Measurements from ENCODE around the gene PLEKHA6.

The PLEKHA6 gene

DNA sequence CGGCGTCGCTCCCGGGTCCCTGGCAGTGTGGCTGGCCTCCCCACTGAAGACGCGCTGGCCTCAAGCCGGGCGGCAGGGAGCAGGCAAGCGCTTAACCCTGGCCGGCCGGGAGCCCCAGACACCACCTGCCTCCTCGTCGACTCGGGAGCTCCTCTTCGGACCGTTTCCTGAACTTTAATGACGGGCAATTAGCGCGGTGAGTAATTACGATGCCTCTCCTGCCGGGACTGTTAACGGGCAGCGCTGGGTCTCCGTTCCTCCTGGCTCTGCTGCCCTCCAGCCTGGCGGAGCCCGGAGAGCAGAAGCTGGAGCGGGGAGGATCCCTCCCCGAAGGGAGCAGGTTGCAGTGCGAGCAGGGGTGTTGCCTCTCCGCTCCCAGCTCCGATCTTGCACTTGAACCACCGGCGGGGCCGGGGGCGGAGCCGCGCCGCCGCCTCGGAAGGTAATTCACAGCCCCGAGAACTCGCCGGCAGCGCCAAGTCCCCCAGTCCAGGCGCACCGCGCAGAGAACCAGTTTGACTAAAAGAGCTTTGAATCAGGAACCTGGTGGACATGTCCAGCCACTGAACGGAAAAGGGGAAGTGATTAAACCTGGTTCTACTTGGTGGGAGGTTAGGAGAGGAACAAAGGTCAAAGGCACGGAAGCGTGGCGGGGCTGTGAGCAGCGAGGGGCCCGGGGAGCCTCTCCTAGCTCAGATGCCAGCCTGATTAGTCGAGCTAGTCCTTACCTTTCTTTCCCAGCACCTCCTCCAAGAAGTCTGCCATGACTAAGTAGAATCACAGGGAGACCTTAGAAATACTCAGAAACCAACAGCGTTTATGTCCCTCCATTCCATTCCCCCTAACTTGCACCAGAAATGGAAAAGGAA lies 18.3 kb upstream of the PLEKHA6 start:
- peak; percentile 71 for DNase-seq

DNA sequence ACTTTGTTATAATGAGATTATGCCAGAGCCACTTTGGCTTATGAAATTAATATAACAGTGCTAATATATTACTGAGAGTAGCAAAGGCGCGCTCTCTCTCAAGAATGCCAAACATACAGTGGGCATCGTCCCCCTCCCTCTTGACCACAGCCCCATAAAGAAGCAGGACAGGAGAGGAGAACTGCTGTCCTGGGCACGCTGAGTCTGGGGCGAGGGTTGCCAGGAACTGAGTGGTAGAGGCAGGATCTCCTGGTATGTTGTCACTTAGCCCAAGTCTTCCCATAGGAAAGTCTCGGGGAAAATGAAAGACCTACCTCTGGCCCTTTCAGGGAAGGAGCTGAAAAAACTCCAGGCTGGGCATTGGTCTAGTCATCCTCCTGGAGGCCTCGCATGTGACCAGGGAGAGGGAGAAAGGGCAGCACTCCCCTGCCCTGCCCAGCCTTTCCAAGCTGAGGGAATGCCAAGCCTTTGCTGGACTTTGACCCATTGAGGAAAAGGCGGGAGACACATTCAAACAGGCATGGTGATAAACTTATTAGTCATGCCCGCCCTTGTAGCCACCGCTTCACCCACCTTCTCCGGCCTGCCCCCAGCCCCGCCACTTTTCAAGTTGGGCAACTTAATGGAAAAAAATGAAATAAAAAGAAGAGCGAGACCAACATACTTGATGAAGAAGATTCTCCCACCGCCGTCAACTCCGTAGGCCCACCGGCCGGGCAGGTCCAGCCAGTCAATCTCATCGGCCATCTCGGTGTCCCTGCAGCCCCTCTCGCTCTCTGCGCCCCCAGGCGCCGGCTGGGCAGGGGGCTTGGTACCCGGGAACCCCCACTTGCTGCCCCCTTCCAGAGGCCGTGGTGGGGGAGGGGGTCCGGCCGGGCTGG lies 17.4 kb upstream of the PLEKHA6 start:
- DNase-seq, result no peak

DNA sequence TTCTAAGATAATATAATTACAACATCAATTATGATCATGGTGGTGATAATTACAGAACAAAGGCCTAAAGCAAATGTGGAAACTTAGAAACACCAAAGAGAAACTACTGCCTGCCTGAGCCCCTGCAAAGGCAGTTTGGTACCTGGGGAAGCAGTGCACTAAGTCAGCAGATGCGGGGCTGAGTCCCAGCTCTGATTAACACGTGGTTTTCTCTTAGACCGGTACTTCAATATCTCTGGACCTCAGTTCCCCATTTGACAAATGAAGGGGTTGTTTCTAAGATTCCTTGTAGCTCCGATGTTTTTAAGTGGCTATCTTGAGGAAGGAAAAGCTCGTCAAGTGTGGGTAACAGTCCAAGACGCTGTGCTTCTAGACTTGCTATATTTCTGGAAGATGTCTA lies 16.7 kb upstream of the PLEKHA6 start:
- DNase-seq, result peak; percentile 21

DNA sequence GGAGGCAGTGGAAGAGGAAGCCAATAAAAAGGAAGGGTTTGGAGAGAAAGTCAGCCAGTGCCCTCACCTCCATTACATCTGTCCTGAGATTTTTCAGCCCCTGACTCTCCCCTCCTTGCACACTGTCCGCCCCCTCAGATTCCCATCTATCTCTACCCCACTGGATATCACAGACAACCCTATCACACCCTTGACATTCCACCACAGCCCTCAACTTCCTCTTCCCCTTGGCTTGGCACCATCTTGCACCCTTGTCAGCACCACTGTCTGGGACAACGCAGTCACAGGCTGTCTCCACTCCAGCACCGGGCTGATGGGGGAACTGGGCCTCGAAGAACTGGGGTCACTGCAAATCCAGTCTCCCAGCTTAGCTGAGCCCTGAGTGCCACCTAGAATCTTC lies 14.2 kb upstream of the PLEKHA6 start:
- peak; percentile 63 for DNase-seq

DNA sequence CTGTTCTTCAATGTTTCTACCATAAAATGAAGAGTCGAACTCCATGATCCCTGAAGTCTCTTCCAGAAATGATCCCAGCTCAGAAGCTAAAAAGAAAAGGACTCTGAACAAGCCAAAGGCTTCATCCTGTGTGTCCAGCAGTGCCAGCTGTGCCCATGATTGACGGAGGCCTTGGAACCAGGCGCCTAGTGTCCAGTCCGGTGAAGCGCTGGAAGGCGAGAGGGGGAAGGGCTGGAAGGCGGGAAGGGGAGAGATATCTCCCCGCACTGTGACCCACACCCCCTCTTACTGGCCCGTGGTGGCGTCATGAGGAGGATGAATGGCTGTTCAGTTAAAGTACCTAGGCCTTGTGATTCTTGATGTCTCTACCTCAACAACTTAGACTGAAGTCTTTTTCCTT lies 10.4 kb upstream of the PLEKHA6 start:
- no peak for DNase-seq

DNA sequence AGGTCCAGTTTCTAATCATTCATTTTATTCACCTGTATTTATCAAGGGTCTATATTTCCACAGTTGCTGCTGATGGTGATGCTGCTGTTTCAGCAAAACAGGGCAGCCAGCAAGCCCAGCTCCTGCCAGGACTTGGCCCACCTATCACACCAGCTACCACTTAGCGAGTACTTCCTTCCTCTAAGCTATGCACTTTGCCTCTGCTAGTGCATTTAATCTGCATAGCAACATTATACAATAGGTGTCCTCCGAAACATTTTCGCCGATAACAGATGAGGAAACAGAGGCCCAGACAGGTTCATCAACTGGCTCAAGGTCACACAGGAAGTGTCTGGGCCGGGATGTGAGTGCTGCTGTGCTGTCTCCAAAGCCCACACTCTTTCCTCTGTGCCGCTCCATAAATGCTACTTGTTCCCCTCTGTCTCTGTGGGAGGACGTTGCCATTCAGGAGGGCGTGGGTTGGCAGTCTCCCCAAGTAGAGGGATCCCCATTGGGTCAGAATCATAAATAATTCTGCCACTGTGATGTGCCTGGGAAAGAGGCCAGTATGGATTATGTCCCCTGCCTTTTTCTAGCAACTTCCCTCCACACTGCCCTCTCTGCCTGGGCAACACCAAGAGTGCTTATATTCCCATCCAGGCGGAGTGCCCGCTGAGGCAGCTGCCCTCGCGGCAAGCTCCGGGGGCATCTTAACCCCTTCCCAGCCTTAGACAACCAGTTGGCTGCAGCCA lies 9.4 kb upstream of the PLEKHA6 start:
- DNase-seq, result no peak

DNA sequence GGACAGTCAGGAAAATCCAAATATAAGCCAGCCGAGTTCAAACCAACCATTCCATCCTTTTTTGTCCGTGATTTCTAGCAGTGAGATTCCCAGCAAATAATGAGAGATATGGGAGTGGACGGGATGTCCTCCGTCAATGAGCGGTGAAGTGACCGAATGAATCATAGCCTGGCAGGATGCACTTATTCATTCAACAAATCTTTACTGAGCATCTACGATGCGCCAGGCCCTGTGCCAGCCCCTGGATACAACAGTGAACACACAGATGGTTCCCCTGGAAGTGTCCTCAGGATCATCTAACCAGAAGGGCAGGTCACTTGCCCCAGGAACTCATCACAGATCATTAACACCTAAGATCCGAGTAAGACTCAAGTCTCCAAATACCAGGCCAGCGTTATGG lies 8.2 kb upstream of the PLEKHA6 start:
- DNase-seq, result no peak

DNA sequence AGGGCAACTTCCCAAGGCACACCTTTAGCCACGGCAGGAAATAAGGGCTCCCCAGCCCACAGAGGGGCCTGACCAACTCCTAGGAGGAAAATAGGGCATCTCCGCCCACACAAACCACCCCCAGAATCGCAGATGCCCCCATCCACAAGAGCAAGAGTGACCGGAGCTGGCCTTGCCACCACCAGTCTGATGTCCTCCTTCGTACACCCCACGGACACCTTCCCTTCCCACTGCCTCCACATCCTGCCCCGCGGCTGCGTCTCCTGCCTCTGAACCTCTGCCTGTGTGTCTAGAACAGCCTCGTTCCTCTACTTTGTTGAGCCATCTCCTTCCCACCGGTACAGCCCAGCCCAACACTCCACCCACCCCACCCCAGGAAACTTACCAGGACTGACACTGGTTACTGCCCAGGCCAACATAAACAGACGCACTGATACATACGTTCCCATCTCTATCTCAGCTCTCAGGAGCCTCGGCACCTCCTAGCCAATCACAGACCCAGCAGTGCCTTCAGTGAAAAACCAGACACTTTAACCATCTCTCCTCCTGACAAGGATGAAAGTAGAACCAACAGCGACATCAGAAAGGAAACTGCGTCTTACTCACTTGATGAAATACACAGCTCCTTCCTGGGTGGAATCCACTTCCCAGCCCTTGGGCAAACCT lies 7.6 kb upstream of the PLEKHA6 start:
- DNase-seq, result no peak

DNA sequence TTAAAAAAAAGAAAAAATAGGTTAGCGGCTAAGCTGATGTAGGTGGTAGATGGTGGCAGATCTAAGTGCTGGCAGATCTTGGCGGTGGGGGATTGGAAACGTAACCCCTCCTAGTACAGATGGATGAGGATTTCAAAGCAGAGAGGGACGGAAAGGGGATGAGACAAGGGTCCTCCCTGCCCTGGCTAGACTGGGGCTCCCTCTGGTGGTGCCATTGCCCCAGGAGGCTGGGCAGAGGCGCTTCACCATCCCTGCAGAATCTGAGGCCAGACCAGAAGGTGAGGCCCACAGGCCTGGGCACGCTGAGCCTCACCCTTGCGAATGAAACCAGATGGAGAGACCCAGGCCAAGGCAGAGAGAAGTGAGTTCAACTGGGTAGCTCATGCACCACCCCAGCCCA lies 7.0 kb upstream of the PLEKHA6 start:
- peak; percentile 46 for DNase-seq

DNA sequence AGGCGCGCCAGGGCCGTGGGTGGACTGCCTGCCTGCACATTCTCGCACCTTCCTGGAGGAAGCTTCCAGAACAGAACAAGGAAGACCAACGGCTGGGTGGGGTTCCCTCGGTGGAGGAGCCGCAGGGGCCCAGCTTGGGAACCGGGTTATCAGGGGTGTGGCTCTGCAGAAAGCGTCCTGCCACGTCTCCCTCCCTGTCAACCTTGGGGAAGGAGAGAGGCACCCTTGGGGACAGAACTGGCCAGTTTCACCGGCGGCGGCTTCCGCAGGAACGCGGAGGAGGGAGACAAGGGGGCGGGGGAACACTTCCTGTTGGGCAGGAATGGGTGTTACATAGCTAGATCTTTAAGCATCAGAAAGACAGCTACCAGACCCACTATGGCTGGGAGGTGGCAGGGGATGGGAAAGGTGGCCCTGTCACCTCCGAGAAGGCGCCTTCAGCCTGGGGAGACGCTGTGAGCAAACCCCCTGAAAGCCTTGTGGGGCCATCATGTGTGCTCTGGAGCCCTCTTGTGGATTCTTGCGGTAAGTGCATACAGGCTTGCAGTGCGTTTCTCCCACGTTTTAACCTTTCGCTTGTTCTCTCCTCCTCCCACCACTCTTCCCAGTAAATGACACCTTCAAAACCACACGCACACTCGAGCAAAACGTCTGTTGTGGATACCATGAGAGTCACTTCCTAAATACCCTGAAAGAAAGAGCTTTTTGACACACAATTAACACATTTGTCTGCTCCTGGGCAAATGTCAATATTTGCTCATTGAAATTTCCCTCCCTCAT lies 3.8 kb upstream of the PLEKHA6 start:
- DNase-seq, result peak; percentile 89

DNA sequence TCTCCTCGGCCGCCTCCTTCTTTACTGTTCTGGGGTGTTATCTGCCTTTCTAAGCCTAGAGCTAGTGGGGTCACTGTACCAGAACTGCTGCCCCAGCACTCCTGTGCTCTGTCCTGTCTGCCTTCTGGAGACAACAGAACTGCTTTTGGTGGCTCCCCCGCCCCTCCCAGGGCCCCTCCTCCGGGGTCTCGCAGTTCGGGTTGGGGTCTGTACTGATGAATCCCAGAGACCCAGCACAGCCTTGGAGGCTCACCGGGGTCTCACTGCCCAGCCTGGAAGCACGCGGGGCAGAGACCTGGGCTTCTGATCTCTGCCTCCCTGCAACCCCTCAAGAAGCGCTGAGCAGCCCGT lies 3.2 kb upstream of the PLEKHA6 start:
- no peak for DNase-seq

DNA sequence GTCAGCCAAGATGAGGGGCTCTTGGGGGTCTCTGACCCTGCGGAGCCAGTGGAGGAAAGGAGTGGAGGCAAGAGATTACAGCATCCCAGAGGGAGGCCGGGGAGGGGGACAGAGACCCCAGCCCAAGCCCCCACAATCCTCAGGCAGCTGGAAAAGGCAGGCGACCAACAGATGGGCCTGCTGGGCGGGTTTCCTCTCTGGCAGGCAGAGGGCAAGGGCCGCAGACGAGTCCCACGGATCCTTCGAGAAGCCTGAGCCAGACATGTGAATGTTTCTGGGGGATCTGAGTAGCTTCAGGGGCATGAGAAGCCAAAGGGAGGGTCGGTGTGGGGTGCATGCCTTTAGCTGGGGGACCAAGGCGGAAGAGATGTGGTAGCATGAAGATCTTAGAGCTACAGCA lies 2.1 kb upstream of the PLEKHA6 start:
- DNase-seq, result no peak

DNA sequence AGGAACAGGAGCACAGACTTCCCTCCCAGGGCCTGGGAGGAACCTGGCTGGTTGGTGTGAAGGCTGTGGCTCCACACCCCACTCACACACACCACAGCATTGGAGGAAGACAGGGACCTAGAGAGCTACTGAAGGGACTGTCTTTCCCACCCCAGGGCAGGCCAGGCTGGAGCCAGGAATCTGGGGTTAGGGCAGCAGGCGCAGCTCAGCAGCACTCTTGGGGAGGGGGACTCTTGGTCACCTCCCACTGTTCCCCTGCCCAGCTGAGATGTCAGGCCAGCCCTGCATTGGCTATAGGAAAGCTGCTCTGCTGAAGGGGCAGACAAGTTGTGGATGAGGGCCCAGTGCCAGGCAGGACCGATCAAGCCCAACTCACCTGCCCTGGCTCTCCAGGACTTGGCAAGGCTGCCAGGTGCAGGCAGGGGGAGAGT lies 1.6 kb upstream of the PLEKHA6 start:
- no peak for DNase-seq

DNA sequence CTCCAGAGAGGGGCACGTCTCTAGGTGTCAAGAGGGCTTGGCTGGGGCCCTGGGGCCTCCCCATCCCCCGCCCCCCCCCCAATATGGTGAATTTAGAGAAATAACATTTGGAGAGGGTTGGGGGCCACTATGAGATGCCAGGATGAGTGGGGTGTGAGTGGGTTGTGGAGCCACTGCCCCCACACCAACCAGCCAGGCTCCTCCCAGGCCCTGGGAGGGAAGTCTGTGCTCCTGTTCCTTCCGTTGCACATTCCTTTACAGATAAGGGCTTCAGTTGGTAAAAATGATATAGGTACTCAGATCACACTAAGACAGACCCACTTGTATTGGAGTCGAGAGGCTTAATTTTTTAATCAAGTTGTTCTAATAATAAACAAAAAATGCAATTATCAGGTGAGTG lies 585 bp upstream of the PLEKHA6 start:
- no peak for DNase-seq

DNA sequence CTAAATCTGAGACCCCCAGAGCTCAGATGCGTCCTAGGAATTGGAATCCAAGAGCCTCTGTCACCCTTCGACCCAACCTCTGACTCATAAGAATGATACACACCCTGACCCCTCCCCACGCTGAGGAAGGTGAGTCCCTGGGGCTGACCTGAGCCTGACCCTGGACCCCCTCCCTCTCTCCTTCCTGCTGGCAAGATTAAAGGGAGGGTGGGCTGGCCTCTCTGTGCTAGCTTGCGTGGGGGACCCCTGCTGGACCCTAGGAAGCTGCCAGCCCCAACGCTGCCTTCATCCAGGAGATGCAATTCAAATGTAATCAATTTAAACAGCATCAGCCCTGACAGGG lies 627 bp downstream of the PLEKHA6 start:
- DNase-seq, result no peak

DNA sequence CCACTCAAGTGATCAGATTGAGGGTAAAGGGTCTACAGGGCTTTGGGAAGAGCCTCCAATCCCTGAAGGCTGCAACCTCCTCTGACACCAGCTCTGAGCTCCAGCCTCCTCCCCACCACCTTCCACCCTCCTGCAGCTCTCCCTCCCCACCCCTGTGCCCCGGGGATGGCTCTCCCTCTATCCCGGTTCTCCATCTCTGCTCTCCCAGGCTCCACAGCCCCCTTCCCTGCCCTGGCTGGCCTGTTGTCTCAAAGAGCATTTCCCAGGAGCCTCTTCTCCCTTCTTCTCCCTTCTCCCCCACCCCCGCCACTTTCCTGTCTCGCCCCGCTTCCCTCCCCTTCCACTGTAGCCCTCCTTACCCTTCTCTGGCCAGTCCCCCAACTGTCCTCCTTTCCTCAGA lies 1.1 kb downstream of the PLEKHA6 start:
- DNase-seq, result no peak

DNA sequence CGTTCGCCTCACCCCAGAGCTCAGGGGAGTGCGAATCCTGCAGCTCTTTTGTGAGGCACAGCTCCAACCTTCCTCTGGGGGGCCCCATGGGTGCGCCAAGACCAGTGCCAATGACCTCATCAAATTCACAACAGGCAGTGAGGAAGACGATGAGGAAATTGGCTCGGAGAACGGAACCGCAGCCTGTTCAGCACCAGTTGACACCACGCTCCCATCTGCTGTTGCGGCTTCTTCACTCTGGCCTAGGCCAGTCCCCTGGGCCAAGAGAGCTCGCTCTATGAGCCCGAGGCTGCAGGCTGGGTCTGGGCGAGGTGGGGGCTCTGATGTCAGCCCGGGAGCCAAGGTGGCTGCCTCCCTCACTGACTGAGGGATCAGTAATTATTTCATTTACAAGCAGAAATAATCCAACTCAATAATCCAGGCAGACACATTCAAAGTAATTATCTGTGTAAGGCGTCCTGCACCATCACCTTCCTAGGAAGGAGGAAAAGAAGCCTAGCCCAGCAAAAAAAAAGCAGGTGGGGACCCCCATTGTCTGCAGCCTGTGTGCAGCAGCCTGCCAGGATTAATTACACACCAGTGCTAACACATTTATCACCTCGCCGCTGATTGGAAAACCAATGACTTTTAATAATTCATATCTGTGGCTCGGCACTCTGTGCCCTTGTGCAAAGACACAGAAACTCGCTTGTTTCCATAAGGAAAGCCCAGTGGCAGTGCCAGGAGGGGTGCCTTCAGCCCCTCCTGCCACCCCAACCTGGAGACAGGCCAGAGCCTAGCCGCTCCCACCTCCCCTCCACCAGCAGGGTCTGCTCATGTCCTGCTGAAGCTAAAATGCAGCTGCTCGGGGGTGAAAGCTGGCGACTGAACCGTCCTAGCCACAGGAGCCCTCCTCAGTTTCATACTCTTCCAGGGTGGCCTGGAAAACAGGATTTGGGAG lies 1.9 kb downstream of the PLEKHA6 start:
- DNase-seq, result no peak

DNA sequence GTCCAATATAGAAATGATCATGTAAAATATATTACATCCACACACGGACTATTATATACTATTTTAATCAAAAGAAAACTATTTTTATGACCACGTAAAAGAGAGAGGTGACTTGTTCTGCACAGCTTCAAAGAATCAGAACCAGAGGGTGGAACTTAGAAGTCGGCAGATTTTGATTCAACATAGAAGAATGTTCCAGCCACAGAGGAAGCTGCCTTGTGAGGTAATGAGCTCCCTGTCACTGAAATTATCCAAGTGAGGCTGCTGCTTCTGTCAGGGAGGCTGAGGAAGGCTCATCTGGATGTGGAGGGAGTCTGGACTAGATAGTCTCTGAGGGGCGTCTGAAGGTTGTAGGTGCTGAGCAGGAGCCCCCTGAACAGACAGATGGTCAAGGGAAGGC lies 2.7 kb downstream of the PLEKHA6 start:
- DNase-seq, result no peak

DNA sequence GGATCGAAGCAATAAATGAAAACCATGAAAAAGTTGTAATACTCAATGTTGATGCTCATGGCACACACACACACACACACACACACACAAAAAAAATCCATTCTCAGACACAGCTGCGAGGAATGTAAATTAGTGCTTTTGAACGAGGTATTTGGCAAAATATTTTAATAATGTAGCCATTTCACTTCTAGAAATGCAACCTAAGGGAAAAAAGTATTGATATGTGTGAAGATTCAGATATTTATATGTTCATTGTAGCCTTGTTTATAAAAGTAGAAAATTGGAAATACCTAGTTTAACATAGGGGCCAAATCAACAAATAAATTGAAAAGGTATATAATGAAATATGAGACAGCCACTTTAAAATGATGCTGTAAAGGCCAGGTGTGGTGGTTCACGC lies 3.8 kb downstream of the PLEKHA6 start:
- DNase-seq, result no peak

DNA sequence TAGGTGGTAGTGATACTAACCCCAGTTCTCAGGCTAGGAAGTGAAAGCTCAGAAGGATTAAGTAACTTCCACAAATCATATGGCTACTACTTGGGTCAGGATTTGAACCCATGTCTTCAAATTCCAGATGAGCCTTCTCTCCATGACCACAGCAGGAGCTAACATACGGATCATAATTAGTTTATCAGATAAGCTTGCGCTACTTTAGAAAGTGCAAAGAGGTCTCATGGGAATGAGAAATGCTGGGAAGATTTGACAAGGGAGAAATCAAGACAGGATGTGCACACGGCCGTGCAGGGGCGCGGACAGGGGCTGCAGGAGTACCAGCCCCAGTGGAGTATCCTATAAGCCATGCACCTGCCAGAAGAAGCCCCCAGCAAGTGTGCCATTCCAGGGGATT lies 5.2 kb downstream of the PLEKHA6 start:
- no peak for DNase-seq

All from OCI-M1 (cell line).